Activated CD4-positive, CD25-positive, alpha-beta regulatory T cell treated with anti-CD3 and anti-CD28 coated beads, Interleukin-2, amount 50 U/mL, for 24 hours (primary cell): ENCODE results near the gene TK2.
A peak's percentile ranks its signal among the peaks of the same experiment; 100 is the strongest.
"Not testable (repeated sequence)": the region's sequence is repeated elsewhere in the genome, so short reads cannot be mapped to it uniquely, and the experiment has no call there.

Experiments used
- ATAC-seq, 2 donors: fragments of 150-1000 bp; cut with Tn5 transposase; one replicate each; pipeline ENCODE4 v1.10.0; 2021; ENCODE audit warnings: mild to moderate bottlenecking in 1 of 2, moderate library complexity in 1 of 2

TK2 gene

DNA sequence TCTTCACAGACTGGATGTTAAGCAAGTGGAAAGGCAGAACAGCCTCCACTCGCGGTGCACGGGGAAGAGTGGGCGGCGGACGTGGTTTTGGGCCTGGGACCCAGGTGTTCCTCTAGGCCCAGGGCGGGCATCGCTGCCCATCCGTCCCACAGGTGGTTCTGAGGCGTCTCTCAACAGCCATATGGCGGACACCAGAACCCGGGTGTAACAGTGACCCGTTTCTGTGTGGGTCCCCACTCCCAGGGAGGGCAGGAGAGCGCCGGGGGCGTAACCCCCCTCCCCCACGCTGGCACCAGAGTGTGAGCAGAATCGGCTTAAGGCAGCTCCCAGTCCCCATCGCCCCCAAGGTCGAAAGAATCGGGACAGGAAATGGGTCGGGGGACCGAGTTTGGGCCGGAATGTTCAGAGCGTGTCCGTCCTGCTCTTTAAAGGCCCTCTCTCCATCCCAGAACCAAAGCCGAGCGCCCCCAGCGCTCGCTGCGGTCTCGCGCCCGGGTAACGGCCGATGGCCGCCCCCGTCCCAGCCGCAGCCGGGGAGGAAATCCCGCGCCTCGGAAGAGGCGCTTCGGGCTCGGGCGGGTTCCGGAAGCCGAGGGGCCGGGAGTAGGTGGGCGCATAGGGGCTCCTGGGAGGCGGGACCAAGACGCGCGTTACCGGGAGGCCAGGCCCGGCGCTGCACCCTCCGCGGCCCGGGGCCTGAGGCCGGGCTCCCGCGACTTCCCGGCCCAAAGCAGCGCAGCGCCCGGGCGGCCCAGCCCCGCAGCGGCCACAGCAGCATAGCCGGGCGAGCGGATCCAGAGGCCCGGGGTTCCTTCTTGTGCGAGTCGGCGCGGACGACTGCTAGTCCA is at the start of gene TK2:
TSS of gene TK2 (minus strand) at position 839 of the 848 bp plus-strand sequence. CDS start at position 778, 61 bp downstream.
- peak; percentile 33 to 36 for ATAC-seq

GRCh38 chr16:66598111-66598510 is 48.2 kb upstream of the TK2 start:
- ATAC-seq: peak in 1 of 2 donors; percentile 54

GRCh38 chr16:66596986-66597848 is 47.3 kb upstream of the TK2 start:
- ATAC-seq: peak; percentile 71 to 79

GRCh38 chr16:66596559-66596958 is 46.6 kb upstream of the TK2 start:
- ATAC-seq: not testable (repeated sequence)

DNA sequence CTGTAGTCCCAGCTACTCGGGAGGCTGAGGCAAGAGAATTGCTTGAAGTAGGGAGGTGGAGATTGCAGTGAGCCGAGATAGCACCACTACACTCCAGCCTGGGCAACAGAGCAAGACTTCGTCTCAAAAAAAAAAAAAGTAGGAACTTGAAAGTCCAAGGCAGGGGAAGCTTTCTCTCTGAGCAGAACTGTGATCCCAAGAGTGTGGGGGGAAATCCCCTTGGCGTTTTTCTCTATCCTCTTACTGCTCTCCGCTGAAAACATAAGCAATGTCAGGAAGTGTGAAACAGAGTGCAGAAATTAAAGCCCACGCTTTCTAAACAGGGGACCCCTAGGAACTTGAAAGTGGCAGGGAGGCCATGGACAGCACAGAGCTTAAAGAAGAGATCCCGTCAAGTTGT is 44.8 kb upstream of the TK2 start:
- no peak for ATAC-seq

GRCh38 chr16:66592814-66593213 is 42.9 kb upstream of the TK2 start:
- no peak for ATAC-seq

GRCh38 chr16:66592241-66592640 is 42.3 kb upstream of the TK2 start:
- ATAC-seq: no peak

- no peak for ATAC-seq
Observed at GRCh38 chr16:66591018-66591417, 41.1 kb upstream of the TK2 start.

GRCh38 chr16:66590322-66590721 is 40.4 kb upstream of the TK2 start:
- ATAC-seq: peak; percentile 65 to 71

- peak; percentile 75 to 85 for ATAC-seq
Observed at GRCh38 chr16:66588981-66589713, 39.2 kb upstream of the TK2 start.

DNA sequence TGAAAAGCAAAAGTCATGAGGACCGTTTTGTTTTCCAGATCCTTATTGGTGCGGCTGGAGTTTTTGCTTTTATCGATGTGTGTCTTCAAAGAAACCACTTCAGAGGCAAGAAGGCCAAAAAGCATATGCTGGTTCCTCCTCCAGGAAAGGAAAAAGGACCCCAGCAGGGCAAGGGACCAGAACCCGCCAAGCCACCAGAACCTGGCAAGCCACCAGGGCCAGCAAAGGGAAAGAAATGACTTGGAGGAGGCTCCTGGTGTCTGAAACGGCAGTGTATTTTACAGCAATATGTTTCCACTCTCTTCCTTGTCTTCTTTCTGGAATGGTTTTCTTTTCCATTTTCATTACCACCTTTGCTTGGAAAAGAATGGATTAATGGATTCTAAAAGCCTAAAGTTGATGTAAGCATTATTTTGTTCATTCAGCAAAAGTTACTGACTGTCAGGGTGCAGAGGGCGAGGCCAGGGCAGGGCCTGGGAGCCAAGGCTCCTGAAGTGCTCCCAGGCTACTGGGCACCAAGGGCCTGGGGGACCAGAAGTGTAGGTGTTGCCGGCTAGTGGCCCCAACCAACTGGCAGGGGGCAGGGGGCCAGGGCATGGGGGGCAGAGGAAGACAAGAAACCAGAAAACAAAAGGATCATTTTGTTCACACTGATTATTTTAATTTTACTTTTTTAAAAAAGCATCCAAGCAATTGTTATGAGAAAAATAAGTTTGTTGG is 38.1 kb upstream of the TK2 start:
- ATAC-seq: no peak

DNA sequence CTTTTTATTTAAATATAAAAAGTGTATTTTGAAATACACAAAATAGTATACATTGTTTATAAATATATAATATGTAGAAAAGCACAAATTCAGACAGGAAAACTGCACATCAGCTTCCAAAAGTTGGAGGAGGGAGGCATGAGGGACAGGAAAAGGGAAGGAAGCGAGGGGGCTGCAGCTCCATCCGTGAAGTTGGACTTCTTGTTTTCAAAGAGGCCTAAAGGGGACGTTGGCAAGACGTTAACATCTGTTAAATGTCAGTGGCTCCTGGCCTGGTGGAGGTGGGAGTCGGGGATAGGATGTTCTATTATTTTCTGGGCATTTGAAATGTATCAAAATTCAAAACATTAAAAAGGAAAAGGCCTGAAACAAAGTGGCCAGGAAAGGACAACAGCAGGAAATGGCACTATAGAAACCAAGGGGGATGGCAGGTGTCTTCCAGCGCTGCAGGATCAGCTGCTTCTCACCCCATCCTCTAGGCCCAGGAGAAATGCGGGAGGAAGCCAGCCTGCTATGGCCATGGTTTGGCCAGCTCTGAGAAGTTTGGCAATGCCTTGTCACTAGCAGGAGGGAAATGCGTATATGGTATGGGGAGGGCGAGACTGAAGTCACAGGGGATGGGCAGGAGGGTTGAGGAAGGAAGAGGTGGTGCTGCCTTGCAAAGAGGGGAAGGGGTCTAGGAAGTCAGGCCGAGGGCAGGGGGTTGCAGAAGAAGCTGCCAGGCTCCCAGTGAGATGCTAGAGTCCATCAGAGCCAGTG is 35.7 kb upstream of the TK2 start:
- no peak for ATAC-seq

DNA sequence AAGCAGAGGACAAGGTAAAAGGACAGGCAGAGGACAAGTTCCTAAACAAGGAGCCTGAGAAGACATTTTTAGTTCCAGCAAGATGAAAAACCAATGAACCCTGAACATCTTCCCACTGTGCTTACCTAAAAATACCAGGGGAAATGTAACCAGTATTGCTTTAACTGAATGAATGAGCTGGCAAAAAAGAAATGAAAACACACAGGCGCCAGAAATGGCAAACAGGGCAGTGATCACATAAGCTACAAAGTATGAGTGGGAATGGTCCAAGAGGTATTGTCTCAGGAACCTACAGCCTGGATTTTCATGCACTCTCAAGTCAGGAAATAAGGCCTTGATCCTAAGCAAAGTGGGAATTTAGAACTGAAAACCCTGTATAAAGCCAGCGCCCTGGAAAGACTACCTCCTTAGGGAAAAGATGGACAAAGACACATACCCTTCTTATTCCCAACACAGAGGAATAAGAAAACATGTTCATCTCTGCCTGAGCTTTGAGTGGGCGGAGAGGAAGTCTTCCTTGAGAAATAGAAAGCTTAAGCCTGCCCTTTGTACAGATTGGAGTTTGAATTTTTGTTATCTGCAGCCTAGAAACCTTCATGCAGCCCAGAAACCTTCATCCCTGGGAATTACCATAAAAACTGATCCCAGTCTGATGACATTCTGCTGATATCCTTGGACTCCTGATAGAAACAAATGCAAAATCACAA is 31.5 kb upstream of the TK2 start:
- ATAC-seq: no peak

DNA sequence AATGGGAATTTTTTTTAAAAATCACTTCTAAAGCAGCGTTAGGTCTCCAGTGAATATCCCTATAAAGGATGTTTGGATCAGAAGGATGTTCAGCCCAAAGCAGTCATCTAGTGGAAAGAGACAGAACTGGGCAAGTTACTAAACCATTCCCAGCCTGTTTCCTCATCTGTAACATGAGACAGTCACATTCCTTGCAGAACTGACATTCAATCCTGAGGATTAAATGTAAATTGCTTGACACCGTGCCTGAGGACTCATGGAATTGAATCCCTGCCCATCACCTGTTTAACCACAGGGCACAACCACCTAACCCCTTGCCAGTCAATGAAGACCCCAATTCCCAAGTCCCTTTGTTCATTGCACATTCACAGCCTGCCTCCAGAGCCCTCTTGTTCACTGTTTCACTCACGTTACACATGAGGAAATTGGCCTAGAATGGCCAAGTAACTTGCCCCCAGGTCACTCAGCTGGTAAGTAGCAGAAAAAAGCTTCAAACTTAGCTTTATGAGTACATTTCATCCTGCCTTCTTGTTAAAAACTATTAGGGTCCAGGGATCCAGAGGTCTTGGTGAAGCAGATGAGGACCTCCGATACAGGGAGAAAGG is 30.8 kb upstream of the TK2 start:
- ATAC-seq: no peak

DNA sequence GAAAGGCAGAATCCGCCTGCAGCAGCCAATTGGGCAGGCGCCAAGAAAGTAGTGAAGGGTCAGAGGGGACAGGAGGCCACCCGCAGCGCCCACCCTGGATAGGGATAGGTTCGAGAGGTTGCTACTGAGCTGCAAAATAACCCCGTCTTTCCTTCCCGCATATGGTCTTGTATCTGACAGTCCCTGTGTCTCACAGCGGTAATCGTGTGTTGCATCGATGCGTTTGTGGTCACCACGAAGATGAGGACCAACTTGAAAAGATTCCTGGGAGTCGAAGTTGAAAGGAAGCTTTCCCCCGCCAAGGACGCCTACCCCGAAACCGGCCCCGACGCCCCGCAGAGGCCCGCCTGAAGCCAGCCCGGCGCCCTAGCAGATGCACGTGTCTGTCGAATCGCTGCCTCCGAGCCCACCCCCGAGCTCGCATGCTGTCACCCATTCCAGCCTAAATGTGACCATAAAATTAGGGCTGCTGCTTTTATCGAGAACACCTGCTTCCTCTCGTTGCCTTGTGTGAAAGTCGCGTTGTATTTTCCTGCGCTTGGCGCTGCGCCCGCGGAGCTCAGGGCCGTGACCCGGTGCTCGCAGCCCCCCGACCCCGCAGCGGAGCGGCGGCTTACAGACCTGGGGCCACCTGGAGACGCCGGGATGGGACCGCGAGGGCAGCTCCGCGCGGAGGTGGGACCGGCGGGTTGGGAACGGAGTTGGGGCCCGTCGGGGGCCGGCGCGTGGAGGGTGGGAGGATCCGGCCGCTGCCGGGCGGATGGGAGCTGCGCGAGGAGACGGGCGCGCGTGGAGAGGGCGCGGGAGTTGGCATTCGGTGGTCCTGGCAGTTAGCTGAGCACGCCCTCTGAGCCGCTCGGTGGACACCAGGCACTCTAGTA is 29.0 kb upstream of the TK2 start, which contains the start of gene CMTM2:
TSS of gene CMTM2 (plus strand) at position 813 of the 881 bp plus-strand sequence. CDS start 145 bp downstream, outside the sequence.
- peak in 1 of 2 donors; percentile 38 for ATAC-seq

GRCh38 chr16:66576296-66576695 is 26.4 kb upstream of the TK2 start:
- ATAC-seq: no peak

DNA sequence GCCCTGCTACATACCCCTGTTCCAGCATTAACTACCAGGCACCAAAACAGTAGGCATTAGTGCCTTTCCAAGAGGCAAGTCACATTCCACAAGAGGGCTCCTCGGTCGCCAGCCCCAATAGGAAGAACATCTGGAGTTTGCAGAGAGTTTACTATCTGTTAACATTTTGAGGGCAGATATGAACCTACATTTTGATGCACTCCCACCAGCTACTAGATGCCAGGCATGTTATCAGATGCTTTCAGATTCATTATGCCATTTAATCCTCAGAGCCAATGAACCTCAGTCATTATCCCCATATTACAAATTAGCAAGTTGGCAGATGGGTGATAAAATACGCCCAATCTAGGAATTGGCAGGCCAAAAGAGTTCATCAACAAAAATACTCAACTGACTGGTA is 25.1 kb upstream of the TK2 start:
- ATAC-seq: no peak

DNA sequence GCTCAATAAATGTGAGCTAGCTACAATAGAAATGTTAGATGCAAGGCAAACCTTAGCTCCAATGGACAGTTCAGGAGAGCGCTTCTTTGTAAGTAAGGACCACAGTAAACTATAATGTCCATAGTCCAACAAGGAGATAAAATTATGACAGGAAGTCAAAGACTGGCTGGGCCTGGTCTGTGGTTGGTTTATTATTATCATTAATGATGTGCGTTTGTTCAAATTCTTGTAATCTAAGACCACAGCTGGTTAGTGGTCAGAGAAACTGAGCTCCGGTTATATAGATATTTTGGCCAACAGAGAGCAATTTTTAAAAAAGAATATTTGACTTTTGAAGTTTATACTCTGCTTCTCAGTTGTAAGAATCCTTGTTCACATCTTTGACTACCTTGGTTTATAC is 24.6 kb upstream of the TK2 start:
- ATAC-seq: no peak

- ATAC-seq: no peak
Observed at GRCh38 chr16:66574081-66574480, 24.2 kb upstream of the TK2 start.
